Ectodermal cell (in vitro differentiated cells): ENCODE data around the gene SPNS3.

Experiments used
- H3K27ac ChIP-seq: 2 replicates; pipeline ENCODE4 v1.7.0; 2013; ENCODE audit warnings: mild to moderate bottlenecking, low read depth, low read length; ENCODE audit not compliant: insufficient read depth, poor library complexity, severe bottlenecking
- H3K27me3 ChIP-seq: 2 replicates; pipeline ENCODE4 v1.7.0; 2013; ENCODE audit warnings: mild to moderate bottlenecking, low read length; ENCODE audit not compliant: insufficient read depth, control insufficient read depth, poor library complexity, severe bottlenecking
- H3K36me3 ChIP-seq: one replicate; pipeline ENCODE4 v1.7.0; 2013; ENCODE audit warnings: low read length; ENCODE audit not compliant: control insufficient read depth, insufficient read depth
- H3K4me1 ChIP-seq: one replicate; pipeline ENCODE4 v1.7.0; 2013; ENCODE audit warnings: low read length; ENCODE audit not compliant: control insufficient read depth, insufficient read depth
- H3K4me3 ChIP-seq: 2 replicates; pipeline ENCODE4 v1.7.0; 2013; ENCODE audit warnings: low read depth, low read length, control low read depth; ENCODE audit not compliant: insufficient read depth
- H3K9me3 ChIP-seq: 2 replicates; pipeline ENCODE4 v1.7.0; 2013; ENCODE audit warnings: mild to moderate bottlenecking, low read length, moderate library complexity; ENCODE audit not compliant: control insufficient read depth
- WGBS, 2 experiments: methylation state at CpG; one replicate each; pipeline ENCODE4 v1.1.7; 2013; ENCODE audit warnings: missing lambda C conversion rate in 2 of 2; 5-methylcytosine and 5-hydroxymethylcytosine counted together

SPNS3 gene

DNA sequence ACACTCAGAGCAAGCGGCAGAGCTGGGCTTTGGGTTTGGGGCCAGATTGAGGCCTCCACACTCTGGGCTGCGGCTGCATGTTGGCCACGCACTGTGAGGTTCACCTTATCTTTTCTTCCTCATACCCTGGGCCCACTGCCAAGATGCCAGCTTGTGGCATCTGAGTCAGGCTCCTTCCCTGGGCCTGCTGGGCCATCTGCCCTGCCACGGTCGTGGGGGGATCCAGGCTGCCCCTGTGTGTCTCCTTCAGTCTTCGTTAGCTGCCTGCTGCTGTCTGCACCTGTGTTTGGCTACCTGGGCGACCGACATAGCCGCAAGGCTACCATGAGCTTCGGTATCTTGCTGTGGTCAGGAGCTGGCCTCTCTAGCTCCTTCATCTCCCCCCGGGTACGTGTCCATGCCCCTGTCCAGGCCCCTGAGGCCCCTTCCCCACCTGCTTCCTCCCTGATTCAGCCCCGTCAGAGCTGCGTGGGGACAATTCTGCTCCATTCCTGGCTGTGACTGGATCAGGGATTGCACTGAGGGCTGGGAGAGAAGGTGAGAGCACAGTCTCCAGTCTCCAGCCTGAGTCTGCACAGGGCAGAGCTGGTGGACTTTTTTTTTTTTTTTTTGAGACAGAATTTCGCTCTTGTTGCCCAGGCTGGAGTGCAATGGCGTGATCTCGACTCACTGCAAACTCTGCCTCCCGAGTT is 11.2 kb downstream of the SPNS3 start:
- WGBS, 2 experiments = 90 to 91% methylated on average over 18 of the region's 18 CpGs
- no peak overlapping the region for H3K4me3 ChIP-seq

DNA sequence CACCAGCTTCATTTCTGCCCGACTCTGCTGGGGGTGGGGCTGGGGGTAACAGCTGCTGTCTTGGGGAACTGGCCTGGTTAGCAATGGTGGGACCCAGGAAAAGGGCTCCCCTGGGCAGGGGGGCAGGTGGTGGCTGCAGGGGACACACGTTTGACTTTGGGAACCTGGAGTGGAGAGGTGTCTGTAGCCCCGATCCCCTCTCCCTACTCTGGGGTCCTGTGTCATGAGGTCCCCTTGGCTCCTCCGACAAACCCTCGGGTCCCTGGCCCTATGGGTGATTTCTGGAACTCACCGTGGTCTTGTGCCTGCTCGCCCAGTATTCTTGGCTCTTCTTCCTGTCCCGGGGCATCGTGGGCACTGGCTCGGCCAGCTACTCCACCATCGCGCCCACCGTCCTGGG is 12.0 kb downstream of the SPNS3 start:
- no peaks in the 10 kb centered on the region for H3K4me1 ChIP-seq
- H3K36me3 ChIP-seq = no peaks in the 10 kb centered on the region
- H3K27me3 ChIP-seq = no peaks in the 10 kb centered on the region
- H3K9me3 ChIP-seq = no peaks in the 10 kb centered on the region
- no peak overlapping the region for H3K4me3 ChIP-seq
- 93 to 94% methylated on average over 13 of the region's 13 CpGs for WGBS, 2 experiments
- H3K27ac ChIP-seq = no peak overlapping the region

More for the DNA sequence above, 11.2 kb downstream of the SPNS3 start:
- H3K27ac ChIP-seq = no peak overlapping the region
- no peaks in the 10 kb centered on the region for H3K4me1 ChIP-seq
- H3K9me3 ChIP-seq = no peaks in the 10 kb centered on the region
- no peaks in the 10 kb centered on the region for H3K27me3 ChIP-seq
- H3K36me3 ChIP-seq = no peaks in the 10 kb centered on the region

DNA sequence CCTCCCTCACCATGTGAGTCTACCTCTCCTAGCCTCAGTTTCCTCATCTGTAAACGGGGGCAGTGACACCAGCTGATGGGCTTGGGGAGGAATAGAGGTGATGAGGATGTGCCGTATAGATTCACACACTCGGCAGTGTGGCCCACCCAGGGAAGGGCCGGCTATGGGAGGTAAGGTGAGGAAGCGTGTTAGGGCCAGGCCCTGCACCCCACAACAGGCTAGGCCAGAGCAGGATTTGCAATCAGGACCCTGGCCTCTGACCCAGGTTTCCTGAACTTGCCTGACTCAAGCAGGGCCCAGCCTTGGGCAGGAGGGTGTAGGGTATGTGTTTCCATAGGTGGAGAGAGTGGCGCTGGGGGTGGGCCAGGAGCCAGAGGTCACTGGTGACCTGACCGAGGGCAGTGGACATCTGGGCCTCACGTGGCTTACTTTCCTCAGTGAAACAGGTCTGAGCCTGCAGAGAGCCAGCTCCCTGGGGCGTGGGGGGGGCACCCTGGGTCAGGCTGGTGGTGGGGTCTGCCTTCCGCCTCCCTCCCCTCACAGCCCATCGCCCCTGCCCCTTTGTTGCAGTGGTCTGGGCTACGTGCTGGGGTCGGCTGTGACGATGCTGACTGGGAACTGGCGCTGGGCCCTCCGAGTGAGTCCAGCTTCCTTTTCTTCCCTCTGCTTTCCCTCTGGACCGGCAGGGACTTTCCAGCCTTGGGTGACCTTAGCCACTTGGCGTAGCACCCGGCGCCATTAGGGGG is 12.8 kb downstream of the SPNS3 start:
- Histone ChIP-seq H3K9me3 (no peaks in the 10 kb centered on the region), H3K27ac (no peak overlapping the region), H3K27me3 (no peaks in the 10 kb centered on the region), H3K4me3 (no peak overlapping the region), H3K36me3 (no peaks in the 10 kb centered on the region), H3K4me1 (no peaks in the 10 kb centered on the region)
- WGBS, 2 experiments = 92 to 93% methylated on average over 20 of the region's 20 CpGs

DNA sequence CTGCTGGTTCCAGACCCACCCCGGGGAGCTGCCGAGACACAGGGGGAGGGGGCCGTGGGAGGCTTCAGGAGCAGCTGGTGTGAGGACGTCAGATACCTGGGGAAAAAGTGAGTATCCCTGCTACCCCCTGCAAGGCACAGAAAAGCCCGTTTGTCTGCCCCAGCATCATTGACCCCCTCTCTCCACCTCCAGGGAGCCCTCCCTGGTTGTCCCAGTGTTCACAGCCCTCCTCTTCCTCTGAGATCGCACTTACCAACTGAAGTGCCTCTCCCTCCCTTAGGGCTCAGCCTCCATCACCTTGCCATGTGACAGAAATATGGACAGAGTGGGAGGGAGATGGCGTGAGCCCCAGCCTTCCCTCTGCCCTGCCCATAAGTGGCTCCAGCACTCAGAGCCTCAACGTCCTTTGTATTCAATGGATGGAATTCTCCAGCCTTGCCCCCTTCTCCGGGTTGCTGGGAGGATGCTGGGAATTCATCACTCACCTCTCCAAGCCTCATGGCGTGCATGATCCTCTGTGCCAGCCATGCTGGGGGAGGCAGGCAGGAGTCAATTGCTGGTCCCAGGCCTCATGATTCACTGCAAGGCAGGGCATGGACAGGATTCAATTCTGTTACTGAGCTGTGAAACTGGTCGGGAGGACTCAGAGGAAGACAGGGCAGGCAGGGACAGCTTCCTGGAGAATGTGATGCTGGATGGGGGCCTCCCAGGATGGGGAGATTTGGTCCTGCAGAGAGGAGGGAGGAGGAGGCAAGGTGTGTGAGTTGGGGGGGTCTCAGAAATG is 14.6 kb downstream of the SPNS3 start:
- Histone ChIP-seq H3K4me1 (no peaks in the 10 kb centered on the region), H3K27me3 (no peaks in the 10 kb centered on the region), H3K27ac (no peak overlapping the region), H3K9me3 (no peaks in the 10 kb centered on the region), H3K4me3 (no peak overlapping the region), H3K36me3 (no peaks in the 10 kb centered on the region)
- 78 to 82% methylated on average over 11 of the region's 11 CpGs for WGBS, 2 experiments

DNA sequence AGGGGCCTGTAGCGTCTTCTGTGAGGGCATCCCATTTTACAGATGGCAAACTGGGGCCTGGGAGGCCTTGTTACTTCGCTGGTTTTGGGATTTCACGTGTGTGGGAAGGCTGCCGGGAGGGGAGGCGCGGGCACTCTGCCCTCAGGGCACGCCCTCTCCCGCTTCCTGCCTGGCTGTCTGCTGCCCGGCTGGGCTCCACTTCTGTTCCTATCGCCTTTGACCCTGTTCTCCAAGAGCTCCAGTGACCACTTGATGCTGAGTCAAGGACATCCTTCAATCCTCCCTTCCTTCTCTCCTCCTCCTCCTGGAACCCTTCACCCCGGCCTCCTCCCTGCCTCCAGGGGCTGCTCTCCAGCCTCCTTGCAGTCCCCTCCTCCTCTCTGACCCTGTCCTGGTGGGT is 16.0 kb downstream of the SPNS3 start:
- no peaks in the 10 kb centered on the region for H3K4me1 ChIP-seq
- no peaks in the 10 kb centered on the region for H3K36me3 ChIP-seq
- H3K4me3 ChIP-seq = no peak overlapping the region
- H3K9me3 ChIP-seq = no peaks in the 10 kb centered on the region
- no peak overlapping the region for H3K27ac ChIP-seq
- no peaks in the 10 kb centered on the region for H3K27me3 ChIP-seq
- 84 to 85% methylated on average over 11 of the region's 11 CpGs for WGBS, 2 experiments

DNA sequence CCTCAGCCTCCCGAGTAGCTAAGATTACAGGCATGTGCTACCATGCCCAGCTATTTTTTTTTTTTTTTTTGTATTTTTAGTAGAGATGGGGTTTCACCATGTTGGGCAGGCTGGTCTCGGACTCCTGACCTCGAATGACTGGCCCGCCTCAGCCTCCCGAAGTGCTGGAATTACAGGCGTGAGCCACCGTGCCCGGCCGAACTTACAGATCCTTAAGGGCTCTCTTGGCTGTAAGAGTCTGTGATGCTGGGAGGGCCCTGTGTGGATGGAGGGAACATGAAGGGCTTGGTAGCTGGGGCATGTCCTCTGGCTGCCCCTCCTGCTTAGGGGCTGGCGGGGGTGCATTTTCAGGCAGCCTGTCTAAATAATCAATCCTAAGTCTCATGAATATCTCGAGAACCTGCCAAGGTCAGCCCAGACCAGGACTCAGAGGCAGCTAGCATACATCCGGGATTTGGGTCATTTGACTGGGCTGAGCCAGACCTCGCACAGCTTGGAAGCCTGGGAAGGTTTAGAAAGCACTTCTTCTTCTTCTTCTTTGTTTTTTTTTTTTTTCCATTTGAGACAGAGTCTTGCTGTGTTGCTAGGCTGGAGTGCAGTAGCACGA is 17.1 kb downstream of the SPNS3 start:
- no peaks in the 10 kb centered on the region for H3K4me1 ChIP-seq
- H3K36me3 ChIP-seq = no peaks in the 10 kb centered on the region
- H3K27ac ChIP-seq = no peak overlapping the region
- no peak overlapping the region for H3K4me3 ChIP-seq
- WGBS, 2 experiments = 92 to 93% methylated on average over 13 to 14 of the region's 14 CpGs
- no peaks in the 10 kb centered on the region for H3K27me3 ChIP-seq
- H3K9me3 ChIP-seq = no peaks in the 10 kb centered on the region

DNA sequence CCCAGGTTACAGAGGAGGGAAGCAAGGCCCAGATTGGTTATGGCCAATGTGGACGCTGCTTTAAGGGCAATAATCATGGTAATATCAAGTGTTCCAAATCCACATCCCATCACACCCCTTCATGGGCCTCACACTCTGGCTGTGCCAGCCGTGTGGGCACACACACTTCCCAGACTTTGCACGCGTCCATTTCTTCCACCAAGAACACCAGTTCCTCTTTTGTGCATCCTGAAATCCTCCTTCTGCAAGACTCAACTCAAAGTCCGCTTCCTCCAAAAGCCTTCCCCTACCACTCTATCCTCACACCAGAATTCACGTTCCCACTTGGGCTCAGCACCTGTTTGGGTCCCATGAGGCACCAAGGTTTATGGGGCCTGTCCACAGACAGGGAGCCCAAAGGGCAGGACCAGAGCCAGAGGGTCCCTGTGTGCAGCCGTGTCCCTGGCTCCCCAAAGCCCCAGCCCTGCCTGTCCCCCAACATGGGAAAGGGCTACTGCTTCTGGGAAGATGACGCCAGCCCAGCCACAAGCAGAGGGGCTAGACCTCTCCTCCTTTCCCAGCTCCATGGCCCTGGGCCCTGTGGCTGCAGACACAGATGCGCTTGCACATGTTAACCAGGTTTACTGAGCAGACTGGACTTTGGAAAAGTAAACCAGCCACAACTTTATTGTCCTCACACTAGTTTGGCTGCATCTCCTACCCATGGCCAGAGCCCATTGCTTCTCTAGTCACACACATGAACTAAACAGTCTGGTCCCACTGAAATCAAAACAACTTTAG is 20.3 kb downstream of the SPNS3 start:
- WGBS, 2 experiments = 91 to 94% methylated on average over 9 of the region's 9 CpGs
- Histone ChIP-seq H3K36me3 (no peaks in the 10 kb centered on the region), H3K27me3 (no peaks in the 10 kb centered on the region), H3K9me3 (no peaks in the 10 kb centered on the region), H3K4me3 (no peak overlapping the region), H3K27ac (no peak overlapping the region), H3K4me1 (no peaks in the 10 kb centered on the region)

DNA sequence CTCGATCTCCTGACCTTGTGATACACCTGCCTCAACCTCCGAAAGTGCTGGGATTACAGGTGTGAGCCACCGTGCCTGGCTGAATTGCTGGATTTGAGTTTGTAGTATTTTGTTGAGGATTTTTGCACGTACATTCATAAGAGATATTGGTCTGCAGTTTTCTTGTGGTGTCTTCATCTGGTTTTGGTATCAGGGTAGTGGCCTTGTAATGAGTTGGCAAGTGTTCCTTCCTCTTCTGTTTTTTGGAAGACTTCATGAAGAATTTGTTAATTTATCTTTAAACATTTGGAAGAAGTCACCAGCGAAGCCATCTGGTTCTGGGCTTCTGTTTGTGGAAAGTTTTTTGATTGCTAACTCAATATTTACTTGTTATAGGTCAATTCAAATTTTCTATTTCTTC is 26.9 kb downstream of the SPNS3 start:
- Histone ChIP-seq H3K4me3 (no peak overlapping the region), H3K9me3 (no peaks in the 10 kb centered on the region), H3K4me1 (no peaks in the 10 kb centered on the region), H3K27me3 (no peaks in the 10 kb centered on the region), H3K36me3 (no peaks in the 10 kb centered on the region), H3K27ac (no peak overlapping the region)
- 79 to 91% methylated on average over 5 of the region's 5 CpGs for WGBS, 2 experiments

DNA sequence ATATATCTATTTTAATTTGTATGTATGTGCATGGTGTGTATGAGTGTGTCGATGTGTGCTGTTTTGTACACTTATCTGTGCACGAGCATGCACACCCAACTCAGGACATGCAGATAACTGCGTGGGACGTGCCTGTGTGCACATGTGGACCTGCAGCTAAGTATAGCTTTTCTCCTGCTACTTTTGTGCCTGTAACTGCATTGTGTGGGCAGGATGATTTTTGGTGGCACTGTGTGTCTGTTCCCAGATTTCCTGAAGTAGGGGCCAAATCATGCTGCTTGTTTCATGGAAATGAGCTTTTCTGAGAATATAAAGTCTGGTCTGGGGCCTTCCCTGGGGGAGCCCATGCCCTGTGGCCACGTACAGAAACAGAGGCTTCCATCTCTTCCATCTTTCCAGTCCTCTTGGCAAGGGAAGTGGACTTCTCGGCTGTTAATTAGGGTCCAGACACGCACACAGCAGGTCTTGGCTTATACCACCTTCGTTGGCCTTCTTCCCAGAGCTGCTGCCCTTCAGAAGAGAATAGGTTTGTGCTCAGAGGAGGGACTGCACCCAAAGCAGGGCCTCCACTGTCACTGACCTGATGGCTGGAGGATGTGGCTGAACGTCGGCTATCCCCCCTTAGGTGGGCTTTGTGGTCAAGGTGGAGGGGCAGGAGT is 30.2 kb downstream of the SPNS3 start:
- no peaks in the 10 kb centered on the region for H3K4me1 ChIP-seq

More for the DNA sequence above, 30.2 kb downstream of the SPNS3 start:
- H3K4me3 ChIP-seq = no peak overlapping the region
- WGBS, 2 experiments = 89 to 92% methylated on average over 10 of the region's 10 CpGs
- H3K36me3 ChIP-seq = no peaks in the 10 kb centered on the region
- no peak overlapping the region for H3K27ac ChIP-seq
- H3K9me3 ChIP-seq = no peaks in the 10 kb centered on the region
- H3K27me3 ChIP-seq = no peaks in the 10 kb centered on the region
